Left ventricle myocardium inferior (tissue), 1 donor: ENCODE data around the gene CGB5. TPM values are rescaled to one million over a fixed set of nuclear protein-coding genes. Genes with fewer than 3 reads are reported as not detected.
"Not testable (repeated sequence)": the region's sequence is repeated elsewhere in the genome, so short reads cannot be mapped to it uniquely, and the experiment has no call there.

ENCODE experiments used
- DNase-seq: peaks from one replicate; pipeline ENCODE4 v3.0.0-alpha.2; 2020
- H3K27ac ChIP-seq: fragments of 200-600 bp; replicated peaks from 2 replicates; pipeline ENCODE4 v1.8.0; 2021
- H3K27me3 ChIP-seq: fragments of 200-600 bp; 2 replicates; pipeline ENCODE4 v1.8.0; 2021; ENCODE audit warnings: low read depth
- H3K36me3 ChIP-seq: fragments of 200-600 bp; 2 replicates; pipeline ENCODE4 v1.8.0; 2021
- H3K4me1 ChIP-seq: fragments of 200-600 bp; 2 replicates; pipeline ENCODE4 v1.8.0; 2021
- H3K4me3 ChIP-seq: fragments of 200-600 bp; 2 replicates; pipeline ENCODE4 v1.8.0; 2021; ENCODE audit warnings: mild to moderate bottlenecking, moderate library complexity
- H3K9me3 ChIP-seq: fragments of 200-600 bp; replicated peaks from 2 replicates; pipeline ENCODE4 v1.8.0; 2021
- CTCF ChIP-seq: fragments of 200-600 bp; IDR thresholded peaks from 2 replicates; pipeline ENCODE4 v1.8.0; 2021; ENCODE audit warnings: antibody characterized with exemption, mild to moderate bottlenecking, borderline replicate concordance
- intact Hi-C: fragments of 100-400 bp; cut with micrococcal nuclease; formaldehyde crosslinking; loops from one replicate; pipeline ENCODE4 v1.11.0; 2022
- total RNA-seq: library from RNA; stranded (reverse); fragmentation: NEBNext Ultra II Directional; extraction: Animal tissue kit (Norgen Biotek cat#: 25700); gene quantifications from one replicate; pipeline ENCODE4 v1.2.1, GENCODE V29; 2021
- donor health status: DM: no; HTN: yes; CAD: no; lungs with severe emphysema.

Gene CGB5
- total RNA-seq, 1 donor from 2014 or later, result not detected

- Histone ChIP-seq H3K36me3 (peaks cover 56% of the 10 kb centered on the region), H3K4me3 (no peak overlapping the region), H3K27me3 (peaks cover 29% of the 10 kb centered on the region), H3K4me1 (peaks cover 27% of the 10 kb centered on the region), H3K9me3 (no peaks in the 10 kb centered on the region), H3K27ac (no peak overlapping the region)
- no peak for TF ChIP-seq CTCF
- no peak for DNase-seq
- intact Hi-C loops, result no loop called here
Observed at GRCh38 chr19:49014870-49015255, 28.8 kb upstream of the CGB5 start.

- Histone ChIP-seq H3K27ac (no peak overlapping the region), H3K4me3 (no peak overlapping the region), H3K27me3 (peaks cover 29% of the 10 kb centered on the region), H3K36me3 (peaks cover 42% of the 10 kb centered on the region), H3K9me3 (no peaks in the 10 kb centered on the region), H3K4me1 (peaks cover 27% of the 10 kb centered on the region)
- TF ChIP-seq CTCF, result no peak
- no peak for DNase-seq
- intact Hi-C loops, result no loop called here
Observed at GRCh38 chr19:49016067-49016839, 27.4 kb upstream of the CGB5 start.

GRCh38 chr19:49017041-49017665 lies 26.5 kb upstream of the CGB5 start, which contains the start of gene LHB:
Gene LHB, minus strand, starts transcription at chr19:49017091. Its CDS starts 10 bp downstream, at chr19:49017081.
- Histone ChIP-seq H3K4me3 (peak within 1 kb of the TSS; percentile 63), H3K27me3 (peaks cover 30% of the 10 kb centered on the region), H3K9me3 (no peaks in the 10 kb centered on the region), H3K4me1 (peaks cover 27% of the 10 kb centered on the region), H3K27ac (no peak within 1 kb of the TSS), H3K36me3 (peaks cover 33% of the 10 kb centered on the region)
- no peak for DNase-seq
- TF ChIP-seq CTCF, result no peak
- intact Hi-C loops, result no loop called here

GRCh38 chr19:49017666-49018351 lies 25.8 kb upstream of the CGB5 start:
- H3K9me3 ChIP-seq, result no peaks in the 10 kb centered on the region
- peak; percentile 36 for DNase-seq
- intact Hi-C loops, result no loop called here
- peaks cover 27% of the 10 kb centered on the region for H3K4me1 ChIP-seq
- H3K4me3 ChIP-seq, result peak overlapping the region; percentile 63
- peaks cover 34% of the 10 kb centered on the region for H3K27me3 ChIP-seq
- H3K27ac ChIP-seq, result no peak overlapping the region
- H3K36me3 ChIP-seq, result peaks cover 29% of the 10 kb centered on the region
- peak; percentile 66 for TF ChIP-seq CTCF

GRCh38 chr19:49018388-49019241 lies 25.0 kb upstream of the CGB5 start:
- DNase-seq, H3K27ac ChIP-seq: not testable (repeated sequence)

More at GRCh38 chr19:49018388-49019241, 25.0 kb upstream of the CGB5 start:
- Histone ChIP-seq H3K27me3 (peaks cover 34% of the 10 kb centered on the region), H3K36me3 (peaks cover 25% of the 10 kb centered on the region), H3K4me3 (peak overlapping the region; percentile 63), H3K4me1 (peaks cover 27% of the 10 kb centered on the region)
- intact Hi-C loops, H3K9me3 ChIP-seq: not testable (repeated sequence)
